Mesendoderm (in vitro differentiated cells): ENCODE data around the gene SAMD11.

Experiments
- DNase-seq: peaks from one replicate; pipeline ENCODE4 v3.0.0; 2013
- H2AK5ac ChIP-seq: 2 replicates; pipeline ENCODE4 v1.6.1; 2013; ENCODE audit warnings: low read length, inconsistent platforms
- H2BK120ac ChIP-seq: 2 replicates; pipeline ENCODE4 v1.6.1; 2013; ENCODE audit warnings: low read depth, mild to moderate bottlenecking, low read length, moderate library complexity, mixed read lengths
- H2BK15ac ChIP-seq: replicated peaks from 2 replicates; pipeline ENCODE4 v1.6.1; 2013; ENCODE audit warnings: low read depth, mild to moderate bottlenecking, moderate library complexity
- H2BK5ac ChIP-seq: 2 replicates; pipeline ENCODE4 v1.6.1; 2013; ENCODE audit warnings: low read length, inconsistent platforms
- H3K18ac ChIP-seq: 2 replicates; pipeline ENCODE4 v1.6.1; 2013; ENCODE audit warnings: mild to moderate bottlenecking, low read length, mixed read lengths
- H3K23ac ChIP-seq: one replicate; pipeline ENCODE4 v1.6.1; 2013; ENCODE audit warnings: low read length
- H3K27ac ChIP-seq: 2 replicates; pipeline ENCODE4 v1.5.1; 2013; ENCODE audit warnings: low read depth, mild to moderate bottlenecking, inconsistent platforms, low read length, moderate library complexity
- H3K27me3 ChIP-seq: 2 replicates; pipeline ENCODE4 v1.6.1; 2013; ENCODE audit warnings: low read length, control low read depth, mild to moderate bottlenecking, inconsistent platforms; ENCODE audit not compliant: insufficient read depth, poor library complexity
- H3K36me3 ChIP-seq: 2 replicates; pipeline ENCODE4 v1.6.1; 2013; ENCODE audit warnings: low read length, inconsistent platforms; ENCODE audit not compliant: control insufficient read depth, insufficient read depth
- H3K4ac ChIP-seq: one replicate; pipeline ENCODE4 v1.6.1; 2013; ENCODE audit warnings: low read depth, mild to moderate bottlenecking, low read length, moderate library complexity
- H3K4me1 ChIP-seq: 2 replicates; pipeline ENCODE4 v1.6.1; 2013; ENCODE audit warnings: low read depth, low read length, inconsistent platforms; ENCODE audit not compliant: control insufficient read depth
- H3K4me2 ChIP-seq: 2 replicates; pipeline ENCODE4 v1.6.1; 2013; ENCODE audit warnings: low read length
- H3K4me3 ChIP-seq: 2 replicates; pipeline ENCODE4 v1.5.1; 2013; ENCODE audit warnings: mild to moderate bottlenecking, low read length
- H3K56ac ChIP-seq: one replicate; pipeline ENCODE4 v1.6.1; 2013; ENCODE audit warnings: low read length
- H3K79me1 ChIP-seq: 2 replicates; pipeline ENCODE4 v1.6.1; 2013; ENCODE audit warnings: low read length, inconsistent platforms
- H3K79me2 ChIP-seq: 2 replicates; pipeline ENCODE4 v1.6.1; 2013; ENCODE audit warnings: mild to moderate bottlenecking, low read length; ENCODE audit not compliant: control insufficient read depth, insufficient read depth
- H3K9ac ChIP-seq: 2 replicates; pipeline ENCODE4 v1.6.1; 2013; ENCODE audit warnings: low read length, inconsistent platforms
- H4K5ac ChIP-seq: one replicate; pipeline ENCODE4 v1.6.1; 2013; ENCODE audit warnings: low read length
- H4K8ac ChIP-seq: one replicate; pipeline ENCODE4 v1.6.1; 2013; ENCODE audit warnings: low read depth, mild to moderate bottlenecking, control low read depth, low read length, moderate library complexity
- WGBS: extraction: QIAGEN DNeasy Blood & Tissue Kit; methylation state at CpG from one replicate; pipeline ENCODE4 v1.1.7; 2013; ENCODE audit warnings: low lambda C conversion rate, missing lambda C conversion rate; ENCODE audit not compliant: insufficient coverage; ENCODE audit errors: extremely low coverage; 5-methylcytosine and 5-hydroxymethylcytosine counted together

Gene SAMD11

DNA sequence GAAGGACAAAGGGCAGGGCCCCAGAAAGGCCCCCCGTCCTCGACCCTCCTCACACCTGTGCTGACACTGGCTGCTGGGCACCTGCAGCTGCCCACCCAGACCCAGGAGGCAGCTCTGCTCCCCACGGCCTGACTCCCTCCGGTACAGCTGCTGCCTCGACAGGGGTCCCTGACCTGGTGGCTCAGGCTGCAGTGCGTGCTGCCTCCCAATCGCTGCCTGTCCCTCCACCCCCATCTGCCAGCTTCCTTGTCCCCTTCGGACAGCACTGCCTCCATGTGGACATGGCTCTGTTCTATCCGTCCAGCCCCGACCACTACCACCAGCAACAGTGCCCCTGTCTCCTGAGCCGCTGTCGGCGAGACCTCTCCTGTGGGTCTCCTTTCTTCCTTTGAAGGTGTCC lies 31.2 kb downstream of the SAMD11 start:
- no peak for DNase-seq
- peaks cover 15% of the 10 kb centered on the region for H3K79me2 ChIP-seq
- peaks cover 30% of the 10 kb centered on the region for H3K36me3 ChIP-seq
- no peak overlapping the region for H3K4ac ChIP-seq
- no peak overlapping the region for H3K9ac ChIP-seq
- no CpG with 5 or more reads among the region's 13 CpGs for WGBS
- no peak overlapping the region for H3K27ac ChIP-seq
- no peak overlapping the region for H2AK5ac ChIP-seq
- no peak overlapping the region for H3K23ac ChIP-seq
- no peak overlapping the region for H2BK15ac ChIP-seq
- no peaks in the 10 kb centered on the region for H3K27me3 ChIP-seq
- no peak overlapping the region for H4K5ac ChIP-seq
- H3K18ac ChIP-seq = no peak overlapping the region
- H3K4me3 ChIP-seq = no peak overlapping the region
- no peak overlapping the region for H2BK120ac ChIP-seq
- no peak overlapping the region for H2BK5ac ChIP-seq
- H3K79me1 ChIP-seq = peaks cover 20% of the 10 kb centered on the region
- no peak overlapping the region for H3K4me2 ChIP-seq
- H3K4me1 ChIP-seq = no peaks in the 10 kb centered on the region
- H4K8ac ChIP-seq = no peak overlapping the region
- H3K56ac ChIP-seq = no peak overlapping the region

- Histone ChIP-seq H3K4me1 (no peaks in the 10 kb centered on the region), H3K79me1 (peaks cover 14% of the 10 kb centered on the region), H3K79me2 (peaks cover 15% of the 10 kb centered on the region), H3K36me3 (peaks cover 24% of the 10 kb centered on the region), H4K8ac (no peak overlapping the region), H3K23ac (no peak overlapping the region), H3K56ac (no peak overlapping the region), H3K9ac (no peak overlapping the region), H2AK5ac (no peak overlapping the region), H3K18ac (no peak overlapping the region), H4K5ac (no peak overlapping the region), H2BK5ac (no peak overlapping the region), H2BK15ac (no peak overlapping the region), H3K4me2 (no peak overlapping the region), H3K27me3 (no peaks in the 10 kb centered on the region), H3K4me3 (no peak overlapping the region), H3K27ac (no peak overlapping the region), H3K4ac (no peak overlapping the region), H2BK120ac (no peak overlapping the region)
- DNase-seq = no peak
- no CpG with 5 or more reads among the region's 6 CpGs for WGBS
Observed at GRCh38 chr1:955474-955873, 31.8 kb downstream of the SAMD11 start.

GRCh38 chr1:956636-957035 lies 32.9 kb downstream of the SAMD11 start:
- H3K27ac ChIP-seq = no peak overlapping the region
- H3K4me1 ChIP-seq = no peaks in the 10 kb centered on the region
- H2BK15ac ChIP-seq = no peak overlapping the region
- no CpG with 5 or more reads among the region's 11 CpGs for WGBS
- H3K56ac ChIP-seq = no peak overlapping the region
- no peak overlapping the region for H3K18ac ChIP-seq
- no peak overlapping the region for H2AK5ac ChIP-seq
- peaks cover 14% of the 10 kb centered on the region for H3K79me1 ChIP-seq
- no peaks in the 10 kb centered on the region for H3K27me3 ChIP-seq
- H3K4me3 ChIP-seq = no peak overlapping the region
- H3K36me3 ChIP-seq = peaks cover 19% of the 10 kb centered on the region
- no peak overlapping the region for H4K5ac ChIP-seq
- H4K8ac ChIP-seq = no peak overlapping the region
- H2BK5ac ChIP-seq = no peak overlapping the region
- H3K4ac ChIP-seq = no peak overlapping the region
- H3K4me2 ChIP-seq = no peak overlapping the region
- DNase-seq = no peak
- H3K9ac ChIP-seq = no peak overlapping the region
- H3K79me2 ChIP-seq = peaks cover 15% of the 10 kb centered on the region
- H2BK120ac ChIP-seq = no peak overlapping the region
- no peak overlapping the region for H3K23ac ChIP-seq

- WGBS = no CpG with 5 or more reads among the region's 101 CpGs
- Histone ChIP-seq H3K79me2 (peaks cover 15% of the 10 kb centered on the region), H3K23ac (no peak within 1 kb of the TSS), H3K4me1 (no peaks in the 10 kb centered on the region), H3K56ac (peak within 1 kb of the TSS; percentile 93), H3K36me3 (peaks cover 12% of the 10 kb centered on the region), H3K18ac (peak within 1 kb of the TSS; percentile 12), H4K5ac (no peak within 1 kb of the TSS), H3K4me3 (peak within 1 kb of the TSS; percentile 98), H3K79me1 (peaks cover 14% of the 10 kb centered on the region), H2BK15ac (no peak within 1 kb of the TSS), H2BK120ac (no peak within 1 kb of the TSS), H3K27ac (no peak within 1 kb of the TSS), H4K8ac (no peak within 1 kb of the TSS), H3K9ac (peak within 1 kb of the TSS; percentile 97), H3K4ac (no peak within 1 kb of the TSS), H2AK5ac (peak within 1 kb of the TSS; percentile 18), H2BK5ac (no peak within 1 kb of the TSS), H3K27me3 (no peaks in the 10 kb centered on the region), H3K4me2 (peak within 1 kb of the TSS; percentile 67)
- peak; percentile 90 for DNase-seq
Observed at GRCh38 chr1:958823-959730, 35.4 kb downstream of the SAMD11 start, which contains the start of gene NOC2L. Gene NOC2L, minus strand, starts transcription at chr1:959256. Its CDS starts 16 bp downstream, at chr1:959240.

GRCh38 chr1:959731-960362 lies 36.1 kb downstream of the SAMD11 start:
- no peak overlapping the region for H3K23ac ChIP-seq
- H3K79me2 ChIP-seq = peaks cover 15% of the 10 kb centered on the region
- no peak overlapping the region for H3K27ac ChIP-seq
- peaks cover 9% of the 10 kb centered on the region for H3K36me3 ChIP-seq
- H3K79me1 ChIP-seq = peaks cover 14% of the 10 kb centered on the region
- no peak overlapping the region for H2BK15ac ChIP-seq
- DNase-seq = no peak
- no peak overlapping the region for H3K4me3 ChIP-seq
- H3K4me1 ChIP-seq = no peaks in the 10 kb centered on the region
- peak overlapping the region; percentile 80 for H3K56ac ChIP-seq
- no peak overlapping the region for H4K5ac ChIP-seq
- no peak overlapping the region for H2BK120ac ChIP-seq
- no peak overlapping the region for H3K4me2 ChIP-seq
- no peak overlapping the region for H4K8ac ChIP-seq
- no CpG with 5 or more reads among the region's 57 CpGs for WGBS
- H2BK5ac ChIP-seq = no peak overlapping the region
- no peak overlapping the region for H2AK5ac ChIP-seq
- H3K18ac ChIP-seq = no peak overlapping the region
- H3K4ac ChIP-seq = no peak overlapping the region
- H3K9ac ChIP-seq = peak overlapping the region; percentile 49
- no peaks in the 10 kb centered on the region for H3K27me3 ChIP-seq
